Measurements from ENCODE around the gene PTPN6. TPM values are rescaled to one million over a fixed set of nuclear protein-coding genes. Genes with fewer than 3 reads are reported as not detected.
A peak's percentile ranks its signal among the peaks of the same experiment; 100 is the strongest.
"Not testable (repeated sequence)": the region's sequence is repeated elsewhere in the genome, so short reads cannot be mapped to it uniquely, and the experiment has no call there.

Gene PTPN6
- polyA plus RNA-seq, 1 donor from 2014 or later, result not detected

GRCh38 chr12:6905414-6906040, 45.6 kb upstream of the PTPN6 start:
- no peaks in the 10 kb centered on the region for H3K36me3 ChIP-seq (ENCODE audit: insufficient read depth, low read length)
- peak overlapping the region; percentile 67 for H3K4me3 ChIP-seq (ENCODE audit: low read length)
- no peaks in the 10 kb centered on the region for H4K20me1 ChIP-seq (ENCODE audit: insufficient read depth)
- H3K9me2 ChIP-seq (ENCODE audit: insufficient read depth, low read length), result no peaks in the 10 kb centered on the region
- H3K79me2 ChIP-seq (replicated peaks; ENCODE audit: insufficient read depth, low read length), result no peaks in the 10 kb centered on the region
- TF ChIP-seq POLR2AphosphoS5 (IDR thresholded peaks at IDR 0.05), result no peak
- no peak for TF ChIP-seq EP300 (conservative IDR thresholded peaks at IDR 0.05; ENCODE audit: poor library complexity, severe bottlenecking)
- no peak for TF ChIP-seq REST (IDR thresholded peaks at IDR 0.05; ENCODE audit: borderline replicate concordance)
- no peak for TF ChIP-seq TAF1 (IDR thresholded peaks at IDR 0.05; ENCODE audit: low read depth)
- no peak for TF ChIP-seq RAD21 (conservative IDR thresholded peaks at IDR 0.05)
- TF ChIP-seq MXI1 (conservative IDR thresholded peaks at IDR 0.05; ENCODE audit: poor library complexity, severe bottlenecking), result no peak
- TF ChIP-seq SMC3 (conservative IDR thresholded peaks at IDR 0.05; ENCODE audit: poor library complexity), result no peak
- TF ChIP-seq EZH2 (IDR thresholded peaks at IDR 0.05; ENCODE audit: borderline replicate concordance, insufficient read depth, low read length, poor library complexity, severe bottlenecking), result no peak
- TF ChIP-seq CTCF (IDR thresholded peaks at IDR 0.05; ENCODE audit: poor library complexity, severe bottlenecking), result no peak
- peak overlapping the region; percentile 82 for H3K9ac ChIP-seq (ENCODE audit: low read length)
- peak overlapping the region; percentile 90 for H3K4me2 ChIP-seq (ENCODE audit: low read length)
- H3K9me3 ChIP-seq (ENCODE audit: low read length), result no peaks in the 10 kb centered on the region
- peak overlapping the region; percentile 43 for H2AFZ ChIP-seq (ENCODE audit: low read depth, low read length)
- H3K27ac ChIP-seq (ENCODE audit: low read length), result peak overlapping the region; percentile 92
- H3F3A ChIP-seq (ENCODE audit: insufficient read depth, low read length, poor library complexity, severe bottlenecking), result peaks cover 4% of the 10 kb centered on the region
- H3K27me3 ChIP-seq (ENCODE audit: insufficient read depth, low read depth, low read length), result no peaks in the 10 kb centered on the region

GRCh38 chr12:6908141-6908540, 43.0 kb upstream of the PTPN6 start:
- not testable (repeated sequence) for H3K27me3 ChIP-seq (ENCODE audit: insufficient read depth, low read depth, low read length); H3K36me3 ChIP-seq (ENCODE audit: insufficient read depth, low read length); H3K9me2 ChIP-seq (ENCODE audit: insufficient read depth, low read length); H3K4me3 ChIP-seq (ENCODE audit: low read length); H3F3A ChIP-seq (ENCODE audit: insufficient read depth, low read length, poor library complexity, severe bottlenecking); H3K9me3 ChIP-seq (ENCODE audit: low read length); H3K27ac ChIP-seq (ENCODE audit: low read length); H4K20me1 ChIP-seq (ENCODE audit: insufficient read depth); H3K9ac ChIP-seq (ENCODE audit: low read length); H3K79me2 ChIP-seq (replicated peaks; ENCODE audit: insufficient read depth, low read length); H3K4me2 ChIP-seq (ENCODE audit: low read length); H2AFZ ChIP-seq (ENCODE audit: low read depth, low read length)
